H7 (cell line): ENCODE results near the gene CLCA4. TPM values are rescaled to one million over a fixed set of nuclear protein-coding genes. Genes with fewer than 3 reads are reported as not detected.
"Not testable (repeated sequence)": the region's sequence is repeated elsewhere in the genome, so short reads cannot be mapped to it uniquely, and the experiment has no call there.

ENCODE experiments used
- DNase-seq: peaks from one replicate; pipeline ENCODE4 v3.0.0; 2012
- H3K27me3 ChIP-seq: 2 replicates; pipeline ENCODE4 v1.6.0; 2011; ENCODE audit warnings: mild to moderate bottlenecking, low read length; ENCODE audit not compliant: control insufficient read depth, insufficient read depth
- H3K36me3 ChIP-seq: replicated peaks from 2 replicates; pipeline ENCODE4 v1.5.1; 2011; ENCODE audit warnings: low read length; ENCODE audit not compliant: control insufficient read depth, insufficient read depth
- H3K4me3 ChIP-seq: 2 replicates; pipeline ENCODE4 v1.5.1; 2011; ENCODE audit warnings: low read depth, mild to moderate bottlenecking, control low read depth, low read length, moderate library complexity; ENCODE audit not compliant: insufficient read depth
- total RNA-seq: library from RNA; depleted of rRNA; stranded (reverse); fragments of >200 nt; shearing (Covaris generic); gene quantifications from 2 replicates; pipeline ENCODE4 v1.2.3, GENCODE V29; 2014

Gene CLCA4
- total RNA-seq, 1 experiment from 2014 or later = not detected

- H3K4me3 ChIP-seq = no peak overlapping the region
- H3K27me3 ChIP-seq = no peaks in the 10 kb centered on the region
- no peaks in the 10 kb centered on the region for H3K36me3 ChIP-seq
- DNase-seq = peak; percentile 8
Measured at GRCh38 chr1:86552376-86552775, 5.5 kb downstream of the CLCA4 start.

GRCh38 chr1:86557739-86558138, 10.9 kb downstream of the CLCA4 start:
- H3K4me3 ChIP-seq = no peak overlapping the region
- no peaks in the 10 kb centered on the region for H3K36me3 ChIP-seq
- H3K27me3 ChIP-seq = no peaks in the 10 kb centered on the region
- no peak for DNase-seq

GRCh38 chr1:86563849-86564248, 17.0 kb downstream of the CLCA4 start:
- Histone ChIP-seq H3K27me3 (no peaks in the 10 kb centered on the region), H3K36me3 (no peaks in the 10 kb centered on the region), H3K4me3 (no peak overlapping the region)
- no peak for DNase-seq

GRCh38 chr1:86567341-86567740, 20.5 kb downstream of the CLCA4 start:
- no peak for DNase-seq
- H3K4me3 ChIP-seq = no peak overlapping the region
- H3K36me3 ChIP-seq = no peaks in the 10 kb centered on the region
- no peaks in the 10 kb centered on the region for H3K27me3 ChIP-seq

GRCh38 chr1:86567878-86568277, 21.0 kb downstream of the CLCA4 start:
- H3K36me3 ChIP-seq = no peaks in the 10 kb centered on the region
- no peaks in the 10 kb centered on the region for H3K27me3 ChIP-seq
- no peak overlapping the region for H3K4me3 ChIP-seq
- DNase-seq = no peak

- DNase-seq = no peak
- no peaks in the 10 kb centered on the region for H3K36me3 ChIP-seq
- H3K4me3 ChIP-seq = no peak overlapping the region
- H3K27me3 ChIP-seq = no peaks in the 10 kb centered on the region
Measured at GRCh38 chr1:86573763-86574484, 27.0 kb downstream of the CLCA4 start.

- no peaks in the 10 kb centered on the region for H3K36me3 ChIP-seq
- no peaks in the 10 kb centered on the region for H3K27me3 ChIP-seq
- no peak for DNase-seq
- H3K4me3 ChIP-seq = no peak overlapping the region
Measured at GRCh38 chr1:86581231-86581630, 34.4 kb downstream of the CLCA4 start.

GRCh38 chr1:86582161-86582560, 35.3 kb downstream of the CLCA4 start:
- Histone ChIP-seq H3K27me3 (no peaks in the 10 kb centered on the region), H3K36me3 (no peaks in the 10 kb centered on the region), H3K4me3 (no peak overlapping the region)
- DNase-seq = no peak

GRCh38 chr1:86583032-86583431, 36.2 kb downstream of the CLCA4 start:
- no peaks in the 10 kb centered on the region for H3K36me3 ChIP-seq
- no peak for DNase-seq
- H3K4me3 ChIP-seq = no peak overlapping the region
- no peaks in the 10 kb centered on the region for H3K27me3 ChIP-seq

- H3K36me3 ChIP-seq = no peaks in the 10 kb centered on the region
- DNase-seq = no peak
- no peaks in the 10 kb centered on the region for H3K27me3 ChIP-seq
- no peak overlapping the region for H3K4me3 ChIP-seq
Measured at GRCh38 chr1:86583593-86583992, 36.7 kb downstream of the CLCA4 start.

- DNase-seq = no peak
- Histone ChIP-seq H3K36me3 (no peaks in the 10 kb centered on the region), H3K4me3 (no peak overlapping the region), H3K27me3 (no peaks in the 10 kb centered on the region)
Measured at GRCh38 chr1:86594284-86594770, 47.4 kb downstream of the CLCA4 start.

GRCh38 chr1:86596224-86596623, 49.3 kb downstream of the CLCA4 start:
- Histone ChIP-seq H3K4me3 (no peak overlapping the region), H3K36me3 (no peaks in the 10 kb centered on the region), H3K27me3 (no peaks in the 10 kb centered on the region)
- DNase-seq = no peak

- Histone ChIP-seq H3K27me3 (no peaks in the 10 kb centered on the region), H3K36me3 (no peaks in the 10 kb centered on the region), H3K4me3 (no peak overlapping the region)
- no peak for DNase-seq
Measured at GRCh38 chr1:86596741-86597290, 49.9 kb downstream of the CLCA4 start.

- H3K4me3 ChIP-seq, DNase-seq, H3K36me3 ChIP-seq, H3K27me3 ChIP-seq: not testable (repeated sequence)
Measured at GRCh38 chr1:86606080-86606479, 59.2 kb downstream of the CLCA4 start.

- DNase-seq = no peak
- Histone ChIP-seq H3K27me3 (no peaks in the 10 kb centered on the region), H3K4me3 (no peak overlapping the region), H3K36me3 (no peaks in the 10 kb centered on the region)
Measured at GRCh38 chr1:86616433-86616832, 69.6 kb downstream of the CLCA4 start.
